ENCODE data around the gene SYT9. TPM values are rescaled to one million over a fixed set of nuclear protein-coding genes. Genes with fewer than 3 reads are reported as not detected.

SYT9 gene
- total and polyA plus RNA-seq, 2 of the 4 experiments (the other 2 are of a cell fraction): not detected

GRCh38 chr11:7222619-7223018 lies 29.1 kb upstream of the SYT9 start:
- no peaks in the 10 kb centered on the region for H3K9me1 ChIP-seq (ENCODE audit: insufficient read depth, low read length)
- intact Hi-C loops (cut with micrococcal nuclease): no loop called here
- H3K56ac ChIP-seq (ENCODE audit: extremely low read depth, insufficient read depth, low read length): no peak overlapping the region
- no peak overlapping the region for H3K4me3 ChIP-seq (ENCODE audit: insufficient read depth, low read depth, low read length)
- ChIA-PET POLR2A (ENCODE audit: unreplicated experiment) (no interaction called here), CTCF (no interaction called here)
- no peak for DNase-seq
- H3K18ac ChIP-seq (ENCODE audit: low read depth, low read length): no peak overlapping the region
- TF ChIP-seq MXI1 (IDR thresholded peaks at IDR 0.05; ENCODE audit: borderline replicate concordance, low read depth, low read length) (no peak), MAFK (IDR thresholded peaks at IDR 0.05; ENCODE audit: low read depth, low read length) (no peak), CHD1 (IDR thresholded peaks at IDR 0.05; ENCODE audit: low read depth, low read length) (no peak), SMC3 (IDR thresholded peaks at IDR 0.05; ENCODE audit: low read depth, low read length) (no peak), RAD21 (IDR thresholded peaks at IDR 0.05; ENCODE audit: low read length) (no peak), BHLHE40 (IDR thresholded peaks at IDR 0.05; ENCODE audit: low read depth, low read length) (no peak)
- TF ChIP-seq, protein P1, sequence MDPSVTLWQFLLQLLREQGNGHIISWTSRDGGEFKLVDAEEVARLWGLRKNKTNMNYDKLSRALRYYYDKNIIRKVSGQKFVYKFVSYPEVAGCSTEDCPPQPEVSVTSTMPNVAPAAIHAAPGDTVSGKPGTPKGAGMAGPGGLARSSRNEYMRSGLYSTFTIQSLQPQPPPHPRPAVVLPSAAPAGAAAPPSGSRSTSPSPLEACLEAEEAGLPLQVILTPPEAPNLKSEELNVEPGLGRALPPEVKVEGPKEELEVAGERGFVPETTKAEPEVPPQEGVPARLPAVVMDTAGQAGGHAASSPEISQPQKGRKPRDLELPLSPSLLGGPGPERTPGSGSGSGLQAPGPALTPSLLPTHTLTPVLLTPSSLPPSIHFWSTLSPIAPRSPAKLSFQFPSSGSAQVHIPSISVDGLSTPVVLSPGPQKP (IDR thresholded peaks at IDR 0.05; ENCODE audit: borderline replicate concordance, low read depth, low read length): no peak
- TF ChIP-seq, protein P2, sequence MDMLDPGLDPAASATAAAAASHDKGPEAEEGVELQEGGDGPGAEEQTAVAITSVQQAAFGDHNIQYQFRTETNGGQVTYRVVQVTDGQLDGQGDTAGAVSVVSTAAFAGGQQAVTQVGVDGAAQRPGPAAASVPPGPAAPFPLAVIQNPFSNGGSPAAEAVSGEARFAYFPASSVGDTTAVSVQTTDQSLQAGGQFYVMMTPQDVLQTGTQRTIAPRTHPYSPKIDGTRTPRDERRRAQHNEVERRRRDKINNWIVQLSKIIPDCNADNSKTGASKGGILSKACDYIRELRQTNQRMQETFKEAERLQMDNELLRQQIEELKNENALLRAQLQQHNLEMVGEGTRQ (IDR thresholded peaks at IDR 0.05; ENCODE audit: low read depth, low read length): no peak
- no peaks in the 10 kb centered on the region for H3K9me3 ChIP-seq (ENCODE audit: control insufficient read depth, insufficient read depth, low read length)
- no peak for ATAC-seq (ENCODE audit: low read depth)
- no peak overlapping the region for H3K27ac ChIP-seq (ENCODE audit: insufficient read depth, low read length)
- H3K79me1 ChIP-seq (ENCODE audit: low read depth in 1 of 2, low read length in 2 of 2): no peaks in the 10 kb centered on the region
- H4K8ac ChIP-seq (ENCODE audit: low read depth in 2 of 2, low read length in 2 of 2): no peak overlapping the region
- H3K27me3 ChIP-seq (ENCODE audit: control insufficient read depth, insufficient read depth, low read length): no peaks in the 10 kb centered on the region
- H3K36me3 ChIP-seq (ENCODE audit: control insufficient read depth, insufficient read depth, low read length): no peaks in the 10 kb centered on the region
- no peak overlapping the region for H2AK5ac ChIP-seq (ENCODE audit: low read depth, low read length)
- H3K9ac ChIP-seq (ENCODE audit: low read depth, low read length): no peak overlapping the region
- H3K23ac ChIP-seq (ENCODE audit: low read depth, low read length): no peak overlapping the region
- H3K4me2 ChIP-seq (ENCODE audit: low read depth, low read length): no peak overlapping the region
- H4K5ac ChIP-seq (ENCODE audit: low read depth, low read length): no peak overlapping the region
- no TSS peak for BruUV-seq (replicated peaks)
- H2AK9ac ChIP-seq (replicated peaks; ENCODE audit: low read depth, low read length, poor library complexity): no peak overlapping the region
- no peaks in the 10 kb centered on the region for H3K4me1 ChIP-seq (ENCODE audit: control insufficient read depth, insufficient read depth, low read length)
- H3K14ac ChIP-seq (replicated peaks; ENCODE audit: low read depth, low read length): no peak overlapping the region
- H2BK120ac ChIP-seq (ENCODE audit: low read depth, low read length): no peak overlapping the region
- no peak overlapping the region for H2BK5ac ChIP-seq (ENCODE audit: low read depth, low read length, poor library complexity, severe bottlenecking)
- in situ Hi-C loops (cut with MboI; ENCODE audit: low sequenced_read_pairs): no loop called here
- no peak overlapping the region for H2BK20ac ChIP-seq (ENCODE audit: low read depth, low read length)
- no peaks in the 10 kb centered on the region for H4K20me1 ChIP-seq (ENCODE audit: insufficient read depth, low read length)
- H3K4ac ChIP-seq (ENCODE audit: low read depth, low read length): no peak overlapping the region
- WGBS, 2 experiments (ENCODE audit: extremely low coverage in 2 of 2, insufficient read length in 1 of 2): no CpG with 5 or more reads among the region's 4 CpGs
- no peak overlapping the region for H2BK15ac ChIP-seq (ENCODE audit: low read depth, low read length)
- no peak overlapping the region for H4K91ac ChIP-seq (ENCODE audit: insufficient read depth, low read depth, low read length)
- dilution Hi-C loops (cut with HindIII; ENCODE audit: low sequenced_read_pairs, unreplicated experiment): no loop called here
- H2AFZ ChIP-seq (replicated peaks; ENCODE audit: low read length, poor library complexity): no peak overlapping the region
